ENCODE measurements around the gene NSUN7. TPM values are rescaled to one million over a fixed set of nuclear protein-coding genes. Genes with fewer than 3 reads are reported as not detected.
A peak's percentile ranks its signal among the peaks of the same experiment; 100 is the strongest.

The NSUN7 gene
- total RNA-seq, 1 donor from 2014 or later, result 0.40 TPM

GRCh38 chr4:40733752-40734151 is 16.0 kb upstream of the NSUN7 start:
- DNase-seq (no peak), ATAC-seq (no peak)
- intact Hi-C loops (cut with micrococcal nuclease), result no loop called here

GRCh38 chr4:40734497-40734896 is 15.3 kb upstream of the NSUN7 start:
- ATAC-seq (no peak), DNase-seq (no peak)
- intact Hi-C loops (cut with micrococcal nuclease), result no loop called here

DNA sequence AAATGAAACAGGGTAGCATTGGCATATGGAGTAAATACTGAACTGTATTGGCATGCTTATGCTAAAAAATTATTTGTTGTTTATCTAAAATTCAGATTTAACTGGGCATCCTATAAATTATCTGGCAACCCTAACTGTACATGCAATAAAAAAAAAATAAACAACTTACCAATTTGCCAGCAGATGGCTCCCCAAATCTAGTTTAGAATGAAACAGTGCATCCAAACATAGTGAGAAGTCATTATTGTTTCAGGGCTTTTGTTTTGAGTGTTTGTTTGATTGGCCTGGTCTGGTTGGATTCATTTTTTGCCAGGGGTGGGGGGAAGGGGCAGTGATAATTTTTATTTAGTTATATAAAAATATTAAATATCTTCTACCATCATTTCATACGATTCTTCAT is 12.8 kb upstream of the NSUN7 start:
- ATAC-seq, result no peak
- intact Hi-C loops (cut with micrococcal nuclease), result no loop called here
- DNase-seq, result no peak

GRCh38 chr4:40737879-40738278 is 11.9 kb upstream of the NSUN7 start:
- no peak for ATAC-seq
- DNase-seq, result no peak
- intact Hi-C loops (cut with micrococcal nuclease), result no loop called here

DNA sequence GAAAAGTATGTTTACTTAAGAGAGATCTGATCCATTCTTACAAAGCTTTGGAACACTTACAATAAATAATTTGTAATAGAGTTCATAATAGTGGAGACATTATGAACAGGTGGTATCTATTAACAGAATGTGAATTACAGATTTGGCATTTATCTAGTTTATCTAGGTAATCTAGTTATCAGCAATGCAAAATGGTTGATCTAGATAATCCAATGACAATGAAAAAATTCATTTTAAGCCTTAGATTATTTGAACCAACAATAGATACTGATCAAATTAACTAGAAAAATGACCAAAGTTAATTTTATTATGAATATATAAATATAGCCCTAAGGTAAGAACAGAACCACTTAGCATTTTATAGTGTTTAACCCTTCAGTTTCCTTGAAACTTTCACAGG is 10.4 kb upstream of the NSUN7 start:
- ATAC-seq (no peak), DNase-seq (no peak)
- intact Hi-C loops (cut with micrococcal nuclease), result no loop called here

- DNase-seq (no peak), ATAC-seq (peak; percentile 74)
- intact Hi-C loops (cut with micrococcal nuclease), result no loop called here
Observed at GRCh38 chr4:40744218-40744617, 5.5 kb upstream of the NSUN7 start.

DNA sequence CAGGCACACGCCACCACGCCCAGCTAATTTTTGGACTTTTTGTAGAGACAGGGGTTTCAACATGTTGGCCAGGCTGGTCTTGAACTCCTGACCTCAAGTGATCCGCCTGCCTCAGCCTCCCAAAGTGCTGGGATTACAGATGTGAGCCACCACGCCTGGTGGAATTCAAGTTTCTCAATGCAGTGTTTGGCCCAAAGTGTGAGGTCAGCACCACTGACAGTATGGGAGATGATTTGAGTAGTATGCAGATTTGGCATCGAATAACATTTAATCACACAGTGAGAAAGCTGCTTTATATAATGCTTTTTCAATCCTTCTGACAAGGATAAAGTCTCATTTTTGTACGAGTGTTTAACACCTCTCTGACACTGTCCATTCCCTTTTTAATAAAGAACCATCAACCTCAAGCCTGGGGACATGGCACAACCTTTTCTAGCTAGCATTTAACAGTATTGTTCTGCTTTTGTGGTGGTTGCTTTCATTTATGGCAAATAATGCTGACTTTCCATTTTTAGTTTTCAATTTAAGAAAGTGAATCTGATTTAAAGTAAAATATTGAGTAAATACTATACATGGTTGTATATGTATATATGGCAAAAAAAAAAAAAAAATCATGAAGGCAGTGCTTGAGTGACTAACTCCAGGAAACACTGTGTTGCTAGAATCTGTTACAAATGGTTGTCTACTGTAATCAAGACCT is 4.3 kb upstream of the NSUN7 start:
- intact Hi-C loops (cut with micrococcal nuclease), result no loop called here
- ATAC-seq (no peak), DNase-seq (no peak)

DNA sequence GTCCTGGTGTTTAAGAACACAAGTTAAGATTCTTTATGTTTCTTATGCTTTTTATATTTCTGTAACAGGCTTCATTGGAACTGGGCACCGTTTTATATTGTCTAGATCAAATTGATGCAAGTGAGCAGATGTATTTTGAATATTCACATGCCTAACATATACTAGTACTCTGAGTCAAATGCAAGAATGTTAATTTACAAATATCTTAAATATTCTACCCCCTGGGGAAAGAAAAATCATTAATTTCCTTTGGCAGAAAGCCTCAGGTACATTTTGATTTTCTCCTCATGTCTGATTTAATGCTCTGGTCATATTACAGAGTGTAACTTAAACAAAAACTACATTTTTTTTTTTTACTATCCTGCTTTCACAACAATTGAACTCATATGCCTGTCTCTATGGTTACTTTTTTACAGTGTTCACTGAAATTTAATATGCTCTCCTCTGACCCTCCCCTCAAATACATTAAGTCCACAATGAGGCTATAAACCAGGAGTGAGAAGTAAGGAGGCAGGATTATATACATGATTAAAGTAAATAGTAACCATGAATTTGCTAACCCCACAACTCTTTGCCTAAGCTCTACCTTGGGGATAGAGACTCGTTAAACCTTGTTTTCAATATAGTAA is 2.4 kb upstream of the NSUN7 start:
- no peak for ATAC-seq
- DNase-seq, result no peak
- intact Hi-C loops (cut with micrococcal nuclease), result no loop called here

- intact Hi-C loops (cut with micrococcal nuclease), result no loop called here
- no peak for DNase-seq
- ATAC-seq, result no peak
Observed at GRCh38 chr4:40750461-40751258, 905 bp downstream of the NSUN7 start.

GRCh38 chr4:40755616-40756015 is 5.9 kb downstream of the NSUN7 start:
- no peak for ATAC-seq
- no peak for DNase-seq
- intact Hi-C loops (cut with micrococcal nuclease), result no loop called here

GRCh38 chr4:40763228-40763716 is 13.5 kb downstream of the NSUN7 start:
- DNase-seq, result no peak
- intact Hi-C loops (cut with micrococcal nuclease), result no loop called here
- no peak for ATAC-seq

DNA sequence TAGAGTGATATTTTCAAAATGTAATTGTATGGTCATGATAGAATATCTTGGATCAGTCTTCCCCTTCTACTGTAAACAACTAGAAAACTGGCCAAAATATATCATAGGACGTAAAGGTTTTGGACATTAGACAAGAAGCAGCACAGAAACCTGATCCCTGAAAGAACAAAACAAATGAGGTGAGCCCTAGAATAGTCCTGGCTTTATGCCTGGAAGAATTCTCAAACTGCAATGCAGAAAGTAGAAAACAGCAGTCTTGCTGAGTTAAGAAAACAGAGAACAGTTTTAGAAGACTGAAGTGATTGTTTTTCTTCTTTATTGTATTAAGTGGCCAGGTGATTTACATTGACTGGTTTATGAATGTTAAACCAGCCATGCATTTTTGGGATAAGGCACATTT is 19.5 kb downstream of the NSUN7 start:
- intact Hi-C loops (cut with micrococcal nuclease), result no loop called here
- DNase-seq, result no peak
- no peak for ATAC-seq

- intact Hi-C loops (cut with micrococcal nuclease), result no loop called here
- DNase-seq (no peak), ATAC-seq (no peak)
Observed at GRCh38 chr4:40778090-40778489, 28.3 kb downstream of the NSUN7 start.

GRCh38 chr4:40782876-40783275 is 33.1 kb downstream of the NSUN7 start:
- DNase-seq, result no peak
- no peak for ATAC-seq
- intact Hi-C loops (cut with micrococcal nuclease), result no loop called here

DNA sequence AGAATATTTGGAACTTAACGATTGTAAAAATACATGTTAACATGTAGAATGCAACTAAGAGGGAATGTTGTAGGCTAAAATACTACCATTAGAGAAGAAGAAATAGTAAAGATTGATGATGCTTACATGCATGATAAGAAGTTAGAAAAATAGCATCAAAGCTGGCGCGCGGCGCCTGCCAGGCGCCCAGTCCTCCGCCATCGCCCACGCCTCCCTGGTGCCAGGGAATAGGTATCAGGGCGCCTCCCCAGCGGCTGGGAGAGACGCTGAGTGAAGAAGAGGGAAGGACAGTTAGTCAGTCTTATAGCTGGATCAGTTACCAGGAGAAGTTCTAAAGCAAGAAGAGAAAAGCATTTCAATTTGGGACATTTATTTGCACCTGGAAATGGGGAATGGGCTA is 36.0 kb downstream of the NSUN7 start:
- intact Hi-C loops (cut with micrococcal nuclease), result no loop called here
- DNase-seq (no peak), ATAC-seq (no peak)

DNA sequence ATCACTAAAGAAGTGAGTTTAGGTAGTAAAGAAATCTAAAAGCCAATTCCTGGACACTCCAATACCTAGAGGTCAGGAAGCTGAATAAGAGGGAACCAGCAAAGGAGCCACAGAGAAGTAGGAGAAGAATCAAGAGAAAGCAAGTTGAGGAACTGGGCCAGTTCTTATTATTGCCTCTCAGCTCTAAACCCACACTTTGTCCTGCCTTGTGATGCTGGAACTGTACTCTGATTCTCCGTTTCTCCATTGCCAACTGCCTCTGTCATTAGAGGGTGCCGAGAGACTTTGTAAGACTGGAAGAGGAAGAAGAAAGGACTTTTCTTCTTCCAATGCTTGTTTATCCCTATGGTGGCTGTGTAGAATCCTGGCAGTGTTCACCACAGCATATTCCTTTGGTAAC is 38.6 kb downstream of the NSUN7 start:
- intact Hi-C loops (cut with micrococcal nuclease), result no loop called here
- DNase-seq, result no peak

GRCh38 chr4:40789031-40789430 is 39.3 kb downstream of the NSUN7 start:
- no peak for DNase-seq
- ATAC-seq, result no peak
- intact Hi-C loops (cut with micrococcal nuclease), result no loop called here

More for the DNA sequence above, 38.6 kb downstream of the NSUN7 start:
- ATAC-seq, result no peak

- DNase-seq (no peak), ATAC-seq (no peak)
- intact Hi-C loops (cut with micrococcal nuclease), result no loop called here
Observed at GRCh38 chr4:40789771-40790170, 40.0 kb downstream of the NSUN7 start.

GRCh38 chr4:40800064-40800463 is 50.3 kb downstream of the NSUN7 start:
- ATAC-seq, result no peak
- intact Hi-C loops (cut with micrococcal nuclease), result no loop called here
- DNase-seq, result no peak

DNA sequence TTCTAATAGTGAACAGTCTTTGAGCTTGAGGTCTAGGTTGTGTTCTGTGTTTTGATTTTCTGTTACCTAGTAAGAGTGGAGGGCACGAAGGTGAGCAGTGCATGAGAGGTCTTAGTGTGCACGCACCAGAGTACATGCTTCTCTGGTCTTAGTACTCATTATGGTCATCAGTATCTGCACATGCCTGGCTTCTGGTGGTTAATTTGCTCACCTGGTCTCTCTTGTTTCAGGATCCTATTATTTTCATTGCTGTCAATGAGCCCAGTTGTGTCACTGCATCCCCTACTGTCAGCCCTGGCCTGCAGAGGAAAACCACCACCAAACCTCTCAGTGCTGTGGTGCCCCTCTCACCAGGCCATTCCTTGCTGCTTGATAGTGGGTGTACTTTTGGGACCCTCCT is 54.8 kb downstream of the NSUN7 start:
- intact Hi-C loops (cut with micrococcal nuclease), result no loop called here
- DNase-seq (no peak), ATAC-seq (no peak)

Measured in left ventricle myocardium superior (tissue), 1 donor.